Psoas muscle (tissue), 8 donors: ENCODE results near the gene BORCS8. TPM values are rescaled to one million over a fixed set of nuclear protein-coding genes. Genes with fewer than 3 reads are reported as not detected.
"Not testable (repeated sequence)": the region's sequence is repeated elsewhere in the genome, so short reads cannot be mapped to it uniquely, and the experiment has no call there.

Source experiments
- ATAC-seq, 4 donors: fragments of 200-7000 bp; cut with Tn5 transposase; one replicate each; pipeline ENCODE4 v1.9.1; 2020; ENCODE audit warnings: moderate library complexity in 3 of 4, mild to moderate bottlenecking in 2 of 4
- DNase-seq, 2 donors: peaks; one replicate each; pipeline ENCODE4 v3.0.0-alpha.2; 2020
- H3K27ac ChIP-seq: fragments of 200-600 bp; one replicate; pipeline ENCODE4 v1.8.0; 2022
- H3K27me3 ChIP-seq, 3 donors: fragments of 200-600 bp in 1 of 3; one replicate each; pipeline versions ENCODE4 v1.6.1 to v1.8.0; 2013 to 2022; ENCODE audit warnings: low read length in 2 of 3, mild to moderate bottlenecking in 2 of 3, moderate library complexity in 1 of 3; ENCODE audit not compliant: insufficient read depth in 3 of 3
- H3K36me3 ChIP-seq, 2 donors: fragments of 200-600 bp in 1 of 2; one replicate each; pipeline versions ENCODE4 v1.6.1 to v1.8.0; 2013 to 2022; ENCODE audit warnings: low read depth in 1 of 2, mild to moderate bottlenecking in 1 of 2, moderate library complexity in 1 of 2; ENCODE audit not compliant: insufficient read depth in 1 of 2
- H3K4me1 ChIP-seq: fragments of 200-600 bp; one replicate; pipeline ENCODE4 v1.8.0; 2022
- H3K4me3 ChIP-seq: fragments of 200-600 bp; one replicate; pipeline ENCODE4 v1.8.0; 2022; ENCODE audit warnings: mild to moderate bottlenecking
- H3K9me3 ChIP-seq: fragments of 200-600 bp; one replicate; pipeline ENCODE4 v1.8.0; 2022
- whole genome bisulfite sequencing, 3 donors: extraction: QIAGEN DNeasy Blood & Tissue Kit; methylation state at CpG; one replicate each; pipeline versions ENCODE4 v1.1.6 to v1.1.7; 2013; 5-methylcytosine and 5-hydroxymethylcytosine counted together
- intact Hi-C, 2 donors: fragments of 100-400 bp; cut with DNase I; formaldehyde crosslinking; loops; one replicate each; pipeline versions ENCODE4 v1.11.0 to v1.14.2; 2022
- polyA plus RNA-seq, 3 donors: library from polyadenylated mRNA; stranded (reverse); fragments of 200-250 nt; gene quantifications; one replicate each; pipeline ENCODE4 v1.2.3, GENCODE V29; 2013
- total RNA-seq, 4 donors: library from RNA; stranded (reverse); fragmentation: NEBNext Ultra II Directional in 2 of 4; extraction: Animal tissue kit (Norgen Biotek cat#: 25700) in 2 of 4; gene quantifications; one replicate each; pipeline versions ENCODE4 v1.2.1 to v1.2.4, GENCODE V29; 2021 to 2023
- TF ChIP-seq, protein P1 (sequence below): fragments of 200-600 bp; IDR thresholded peaks from one replicate; pipeline ENCODE4 v1.8.0; 2022; ENCODE audit warnings: antibody characterized with exemption
- donor health status: healthy with polysubstance abuse.
- donor health status: DM: no; HTN: no; CAD: no; lungs with moderate emphysema.
- donor health status: Bipolar disorder and iron deficiency.
- donor health status: healthy.
- donor health status: DM: yes; HTN: yes; CAD: no.
- donor health status: DM: no; HTN: no; CAD: no.
- donor health status: DM: no; HTN: no; CAD: no.
- donor health status: DM: yes; HTN: yes; CAD: no.

BORCS8 gene
- total and polyA plus RNA-seq, 7 donors: 16.0 to 46.1 (median 25.2) TPM

DNA sequence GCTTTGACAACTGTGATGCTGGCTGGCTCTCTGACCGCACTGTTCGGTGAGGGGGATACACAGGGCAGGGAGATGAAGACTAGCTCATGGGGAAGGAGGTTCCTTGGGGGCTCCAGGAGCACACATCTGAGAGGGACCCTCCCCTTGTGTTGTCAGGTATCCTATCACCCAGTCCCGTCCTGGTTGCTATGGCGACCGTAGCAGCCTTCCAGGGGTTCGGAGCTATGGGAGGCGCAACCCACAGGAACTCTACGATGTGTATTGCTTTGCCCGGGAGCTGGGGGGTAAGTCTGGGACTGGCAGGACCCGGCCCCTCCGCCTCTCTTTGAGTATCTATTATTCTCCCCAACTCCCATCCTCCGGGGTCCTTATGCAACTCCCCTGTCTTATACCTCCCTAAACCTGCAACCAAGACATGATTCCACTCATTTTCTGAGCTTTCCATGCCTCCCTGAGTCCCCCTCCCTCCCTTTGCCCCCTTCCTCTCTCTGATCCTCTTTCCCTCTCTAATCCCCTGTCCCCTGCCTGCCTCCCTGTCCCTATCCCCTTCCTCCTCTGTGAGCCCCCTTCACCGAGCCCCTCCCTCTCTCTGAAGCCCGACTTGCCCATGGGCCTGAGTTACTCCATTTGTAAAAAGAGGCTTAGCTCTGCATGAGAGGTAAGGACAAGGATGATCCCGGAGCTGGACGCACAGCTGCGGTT, 32.3 kb upstream of the BORCS8 start:
- no peak overlapping the region for H3K4me3 ChIP-seq
- intact Hi-C loops: no loop called here

DNA sequence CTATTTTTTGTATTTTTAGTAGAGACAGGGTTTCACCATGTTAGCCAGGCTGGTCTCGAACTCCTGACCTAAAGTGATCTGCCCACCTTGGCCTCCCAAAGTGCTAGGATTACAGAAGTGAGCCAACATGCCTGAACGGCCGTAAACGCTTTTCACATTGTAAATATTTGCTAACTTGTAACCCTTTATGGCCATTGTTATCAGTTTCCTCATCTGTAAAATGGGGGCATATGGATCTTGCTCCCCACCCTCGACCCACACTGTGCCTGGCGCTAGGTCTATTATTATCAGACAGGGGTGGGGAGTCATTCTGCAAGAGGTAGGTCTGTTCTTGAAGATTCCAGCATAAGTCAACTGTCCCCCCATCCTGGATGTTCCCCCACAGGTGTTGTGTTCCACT, 31.7 kb upstream of the BORCS8 start:
- peaks cover 0 to 44% (median 19%) of the 10 kb centered on the region in 3 donors for H3K27me3 ChIP-seq
- WGBS, 3 donors: 73 to 77% (median 76%) methylated on average over 6 of the region's 6 CpGs
- no peak for ATAC-seq
- no peaks in the 10 kb centered on the region for H3K9me3 ChIP-seq
- no peak overlapping the region for H3K4me3 ChIP-seq
- no peak for DNase-seq
- TF ChIP-seq, protein P1, sequence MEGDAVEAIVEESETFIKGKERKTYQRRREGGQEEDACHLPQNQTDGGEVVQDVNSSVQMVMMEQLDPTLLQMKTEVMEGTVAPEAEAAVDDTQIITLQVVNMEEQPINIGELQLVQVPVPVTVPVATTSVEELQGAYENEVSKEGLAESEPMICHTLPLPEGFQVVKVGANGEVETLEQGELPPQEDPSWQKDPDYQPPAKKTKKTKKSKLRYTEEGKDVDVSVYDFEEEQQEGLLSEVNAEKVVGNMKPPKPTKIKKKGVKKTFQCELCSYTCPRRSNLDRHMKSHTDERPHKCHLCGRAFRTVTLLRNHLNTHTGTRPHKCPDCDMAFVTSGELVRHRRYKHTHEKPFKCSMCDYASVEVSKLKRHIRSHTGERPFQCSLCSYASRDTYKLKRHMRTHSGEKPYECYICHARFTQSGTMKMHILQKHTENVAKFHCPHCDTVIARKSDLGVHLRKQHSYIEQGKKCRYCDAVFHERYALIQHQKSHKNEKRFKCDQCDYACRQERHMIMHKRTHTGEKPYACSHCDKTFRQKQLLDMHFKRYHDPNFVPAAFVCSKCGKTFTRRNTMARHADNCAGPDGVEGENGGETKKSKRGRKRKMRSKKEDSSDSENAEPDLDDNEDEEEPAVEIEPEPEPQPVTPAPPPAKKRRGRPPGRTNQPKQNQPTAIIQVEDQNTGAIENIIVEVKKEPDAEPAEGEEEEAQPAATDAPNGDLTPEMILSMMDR: no peak
- no peak overlapping the region for H3K27ac ChIP-seq
- H3K36me3 ChIP-seq: no peaks in the 10 kb centered on the region
- intact Hi-C loops: no loop called here
- H3K4me1 ChIP-seq: no peaks in the 10 kb centered on the region

More for the DNA sequence above, 32.3 kb upstream of the BORCS8 start:
- DNase-seq (no peak), ATAC-seq (no peak)
- Histone ChIP-seq H3K4me1 (no peaks in the 10 kb centered on the region), H3K9me3 (no peaks in the 10 kb centered on the region), H3K36me3 (no peaks in the 10 kb centered on the region), H3K27me3 (peaks cover 0 to 47% (median 21%) of the 10 kb centered on the region in 3 donors), H3K27ac (no peak overlapping the region)
- WGBS, 3 donors: 59 to 61% (median 60%) methylated on average over 17 of the region's 17 CpGs
- TF ChIP-seq, protein P1: no peak

DNA sequence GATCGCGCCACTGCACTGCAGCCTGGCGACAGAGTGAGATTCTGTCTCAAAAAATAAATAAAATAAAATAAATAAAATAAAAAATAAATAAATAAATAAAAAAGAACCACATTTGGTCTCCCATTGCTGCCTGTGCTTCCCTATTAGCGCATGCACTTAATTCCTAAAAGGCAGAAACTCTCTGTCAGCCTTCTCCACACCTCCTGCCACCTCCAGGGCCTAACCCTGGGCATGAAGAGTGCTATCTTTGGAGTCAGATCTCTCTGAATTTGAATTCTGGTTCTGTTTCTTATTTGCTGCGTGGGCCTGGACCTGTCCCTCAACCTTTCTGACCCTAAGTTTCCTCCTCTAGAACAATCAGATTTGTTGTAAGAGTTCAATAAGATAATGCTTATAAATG, 31.1 kb upstream of the BORCS8 start:
- TF ChIP-seq, protein P1: no peak
- no peaks in the 10 kb centered on the region for H3K36me3 ChIP-seq
- H3K4me3 ChIP-seq: no peak overlapping the region
- DNase-seq: no peak
- H3K9me3 ChIP-seq: no peaks in the 10 kb centered on the region
- H3K4me1 ChIP-seq: no peaks in the 10 kb centered on the region
- WGBS, 3 donors: 82 to 87% (median 84%) methylated on average over 5 of the region's 5 CpGs
- intact Hi-C loops: no loop called here
- no peak overlapping the region for H3K27ac ChIP-seq
- peaks cover 0 to 39% (median 14%) of the 10 kb centered on the region in 3 donors for H3K27me3 ChIP-seq
- no peak for ATAC-seq

DNA sequence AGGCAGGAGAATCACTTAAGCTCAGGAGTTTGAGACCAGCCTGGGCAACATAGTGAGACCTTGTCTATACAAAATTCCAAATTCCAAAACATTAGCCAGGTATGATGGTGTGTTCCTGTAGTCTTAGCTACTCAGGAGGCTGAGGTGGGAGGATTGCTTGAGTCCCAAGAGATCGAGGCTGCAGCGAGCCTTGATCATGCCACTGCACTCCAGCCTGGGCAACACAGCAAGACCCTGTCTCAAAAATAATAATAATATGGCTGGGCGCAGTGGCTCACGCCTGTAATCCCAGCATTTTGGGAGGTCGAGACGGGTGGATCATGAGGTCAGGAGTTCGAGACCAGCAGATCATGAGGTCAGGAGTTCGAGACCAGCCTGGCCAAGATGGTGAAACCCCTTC, 29.0 kb upstream of the BORCS8 start:
- H3K27me3 ChIP-seq: peaks cover 0 to 32% (median 9%) of the 10 kb centered on the region in 3 donors
- not testable (repeated sequence) for ATAC-seq, DNase-seq

GRCh38 chr19:19218911-19219310, 27.0 kb upstream of the BORCS8 start:
- DNase-seq (no peak), ATAC-seq (no peak)
- WGBS, 3 donors: 83 to 86% (median 85%) methylated on average over 21 of the region's 21 CpGs
- H3K4me1 ChIP-seq: no peaks in the 10 kb centered on the region
- no peaks in the 10 kb centered on the region for H3K36me3 ChIP-seq
- no peaks in the 10 kb centered on the region for H3K9me3 ChIP-seq
- TF ChIP-seq, protein P1: no peak
- peaks cover 0 to 26% (median 7%) of the 10 kb centered on the region in 3 donors for H3K27me3 ChIP-seq
- no peak overlapping the region for H3K4me3 ChIP-seq
- intact Hi-C loops: no loop called here
- no peak overlapping the region for H3K27ac ChIP-seq

More for the DNA sequence above, 29.0 kb upstream of the BORCS8 start:
- H3K9me3 ChIP-seq, H3K36me3 ChIP-seq, H3K4me3 ChIP-seq, H3K4me1 ChIP-seq, H3K27ac ChIP-seq, intact Hi-C loops: not testable (repeated sequence)
- 76 to 82% (median 81%) methylated on average over 8 of the region's 8 CpGs for WGBS, 3 donors
